Stimulated activated CD4-positive, alpha-beta T cell treated with anti-CD3 and anti-CD28 coated beads, Interleukin-4, amount 100 ng/mL, for 24 hours (primary cell): ENCODE results near the gene LCTL.
"Not testable (repeated sequence)": the region's sequence is repeated elsewhere in the genome, so short reads cannot be mapped to it uniquely, and the experiment has no call there.

Source experiments
- DNase-seq: peaks from one replicate; pipeline ENCODE4 v3.0.0-alpha.2; 2020

LCTL gene

GRCh38 chr15:66591322-66591862 is 25.6 kb upstream of the LCTL start:
- DNase-seq, result no peak

- no peak for DNase-seq
These were observed 24.6 kb upstream of the LCTL start for GRCh38 chr15:66590435-66590834.

DNA sequence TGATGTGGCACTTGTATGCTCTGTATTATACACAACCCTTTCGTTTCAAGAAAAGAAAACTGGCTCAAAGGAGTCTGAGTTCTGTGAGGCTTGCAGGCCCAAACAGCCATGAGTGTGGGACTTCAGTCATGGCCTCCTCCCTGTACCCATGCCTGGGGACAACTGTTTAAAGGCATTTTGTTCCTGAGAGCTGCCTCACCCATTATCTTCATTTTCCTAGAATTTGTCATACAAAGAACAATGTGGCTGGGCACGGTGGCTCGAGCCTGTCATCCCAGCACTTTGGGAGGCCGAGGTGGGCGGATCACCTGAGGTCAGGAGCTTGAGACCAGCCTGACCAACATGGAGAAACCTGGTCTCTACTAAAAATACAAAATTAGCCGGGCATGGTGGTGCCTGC is 23.6 kb upstream of the LCTL start:
- DNase-seq, result not testable (repeated sequence)

DNA sequence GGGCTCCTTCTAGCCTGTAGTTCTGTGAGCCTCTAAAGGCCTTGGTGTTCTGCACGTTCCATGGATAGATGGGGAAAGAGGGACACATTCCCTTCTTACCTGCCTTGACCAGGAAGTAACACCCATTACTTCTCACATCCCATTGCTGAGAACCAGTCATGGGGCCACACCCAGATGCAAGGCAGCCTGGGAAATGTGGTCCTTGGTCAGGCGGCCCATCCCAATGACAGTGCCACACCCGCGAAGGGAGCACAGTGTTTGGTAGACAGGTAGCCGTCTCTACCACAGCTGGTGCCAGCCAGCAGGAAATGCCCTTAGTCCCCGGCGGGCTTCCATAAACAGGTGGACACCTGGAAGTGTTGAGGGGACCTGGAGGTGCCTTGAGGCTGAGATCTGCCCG is 23.2 kb upstream of the LCTL start:
- DNase-seq, result no peak

DNA sequence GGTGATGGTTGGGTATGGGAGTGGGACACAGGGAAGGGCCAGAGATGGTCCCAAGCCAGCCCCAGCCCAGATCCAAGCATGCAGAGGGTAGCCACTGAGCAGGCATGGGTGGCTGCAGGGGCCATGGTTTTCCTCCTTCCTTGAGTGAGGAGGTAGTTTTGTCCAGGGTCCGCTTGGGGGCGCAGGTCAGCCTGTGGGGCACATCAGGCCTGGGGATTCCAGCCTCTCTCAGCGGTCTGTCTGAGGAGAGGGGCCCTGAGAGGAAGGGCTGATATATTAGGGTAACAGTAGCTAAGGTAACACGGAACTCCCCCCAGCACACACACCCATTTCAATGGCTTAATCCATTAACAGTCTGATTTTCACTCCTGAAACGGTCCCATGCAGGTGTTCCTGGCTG is 22.7 kb upstream of the LCTL start:
- no peak for DNase-seq

GRCh38 chr15:66587749-66588148 is 22.0 kb upstream of the LCTL start:
- DNase-seq, result no peak

DNA sequence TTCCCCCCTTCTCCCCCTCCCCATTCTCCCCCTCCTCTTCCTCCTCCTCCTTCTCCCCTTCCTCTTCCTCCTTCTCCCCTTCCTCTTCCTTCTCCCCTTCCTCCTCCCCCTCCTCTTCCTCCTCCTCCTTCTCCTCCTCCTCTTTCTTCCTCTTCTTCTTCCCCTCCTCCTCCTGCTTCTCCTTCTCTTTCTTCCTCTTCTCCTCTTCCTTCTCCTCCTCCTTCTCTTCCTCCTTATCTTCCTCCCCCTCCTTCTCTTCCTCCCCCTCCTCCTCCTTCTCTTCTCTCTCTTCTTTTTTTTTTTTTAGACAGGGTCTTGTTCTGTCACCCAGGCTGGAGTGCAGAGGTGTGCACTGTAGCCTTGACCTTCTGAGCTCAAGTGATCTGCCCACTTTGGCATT is 21.2 kb upstream of the LCTL start:
- no peak for DNase-seq

DNA sequence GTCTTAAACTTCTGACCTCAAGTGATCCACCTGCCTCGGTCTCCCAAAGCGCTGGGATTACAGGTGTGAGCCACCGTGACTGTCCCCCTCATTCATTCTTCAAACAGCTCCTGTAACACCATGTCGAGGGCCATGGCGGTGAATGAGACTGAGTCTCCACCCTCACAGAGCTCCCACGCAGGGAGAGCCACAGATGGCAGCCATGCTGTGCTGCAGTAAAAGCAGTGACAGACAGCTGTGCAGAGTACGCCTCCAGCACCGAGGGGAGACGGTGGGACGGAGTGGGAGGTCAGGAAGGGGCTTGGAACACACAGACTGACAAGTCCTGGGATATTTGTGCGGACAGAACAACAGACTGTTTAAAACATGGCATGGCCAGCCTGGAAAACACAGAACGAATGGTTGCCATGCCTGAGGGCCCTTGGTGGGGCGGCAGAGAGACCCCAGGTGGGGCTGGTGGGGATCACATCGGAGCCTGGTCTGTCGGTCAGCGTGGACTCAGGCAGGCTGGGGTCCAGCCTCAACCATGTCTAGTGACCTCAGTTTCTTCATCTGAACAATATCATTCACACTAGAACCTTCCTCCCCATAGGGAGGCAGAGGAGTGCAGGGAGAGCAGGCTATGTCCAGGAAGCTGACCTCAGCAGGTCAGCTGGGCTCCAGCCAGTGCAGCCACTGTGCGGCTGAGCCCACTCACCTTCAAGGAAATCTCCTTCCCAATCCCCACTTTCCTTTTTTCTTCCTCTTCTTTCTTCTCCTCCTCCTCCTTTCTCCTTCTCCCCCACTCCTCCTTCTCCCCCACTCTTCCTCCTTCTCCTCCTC is 20.6 kb upstream of the LCTL start:
- DNase-seq, result no peak

DNA sequence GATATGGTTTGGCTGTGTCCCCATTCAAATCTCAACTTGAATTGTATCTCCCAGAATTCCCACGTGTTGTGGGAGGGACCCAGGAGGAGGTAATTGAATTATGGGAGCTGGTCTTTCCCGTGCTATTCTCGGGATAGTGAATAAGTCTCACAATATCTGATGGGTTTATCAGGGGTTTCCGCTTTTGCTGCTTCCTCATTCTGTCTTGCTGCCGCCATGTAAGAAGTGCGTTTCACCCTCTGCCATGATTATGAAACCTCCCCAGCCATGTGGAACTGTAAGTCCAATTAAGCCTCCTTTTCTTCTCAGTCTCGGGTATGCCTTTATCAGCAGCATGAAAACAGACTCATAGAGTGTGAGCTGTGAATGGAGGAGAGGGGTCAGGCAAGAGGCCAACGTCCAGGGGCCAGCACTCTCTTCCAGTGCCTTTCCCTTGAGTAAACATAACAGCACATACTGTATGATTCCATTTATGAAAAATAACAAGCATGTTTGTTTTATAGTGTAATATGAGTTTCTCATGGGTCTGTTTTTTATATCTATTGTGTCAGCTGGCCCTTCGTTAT is 16.3 kb upstream of the LCTL start:
- DNase-seq, result no peak

DNA sequence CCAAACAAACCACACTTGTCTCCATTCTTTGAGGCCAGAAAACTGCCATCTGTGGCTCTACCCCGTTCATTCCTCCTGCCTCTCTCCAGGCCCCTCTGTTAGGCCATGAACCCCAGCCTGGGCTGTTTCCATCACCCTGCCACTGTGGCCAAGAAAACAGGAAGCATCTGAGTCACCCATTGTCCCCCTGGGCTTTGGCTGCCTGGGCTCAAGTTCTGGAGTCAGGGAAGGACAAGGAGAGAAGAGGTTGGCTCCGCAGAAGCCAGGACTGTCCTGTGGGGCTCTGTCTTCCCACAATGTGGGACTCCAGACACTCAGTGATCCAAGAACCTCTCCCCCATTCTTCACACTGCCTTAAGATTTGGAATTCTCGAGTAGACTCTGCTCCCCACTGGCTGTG is 14.8 kb upstream of the LCTL start:
- DNase-seq, result no peak

GRCh38 chr15:66578286-66578875 is 12.6 kb upstream of the LCTL start:
- no peak for DNase-seq

DNA sequence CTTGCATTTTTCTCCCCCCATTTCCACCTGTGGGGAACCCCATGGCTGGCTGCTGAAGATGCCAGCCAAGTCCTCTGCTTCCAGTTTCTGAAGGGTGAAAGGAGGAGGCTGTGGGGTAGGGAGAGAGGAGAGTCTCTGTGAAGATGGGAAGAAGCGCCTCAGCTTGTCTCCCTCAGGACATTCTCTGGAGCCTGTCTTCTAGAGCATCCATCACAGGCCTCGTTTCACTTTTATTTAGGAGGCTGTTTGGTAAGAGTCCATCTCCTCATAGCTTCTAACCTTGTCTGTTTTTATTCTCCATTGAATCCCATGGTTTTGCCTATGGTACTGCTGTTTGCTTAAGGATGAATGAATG is 8.8 kb upstream of the LCTL start:
- DNase-seq, result no peak

DNA sequence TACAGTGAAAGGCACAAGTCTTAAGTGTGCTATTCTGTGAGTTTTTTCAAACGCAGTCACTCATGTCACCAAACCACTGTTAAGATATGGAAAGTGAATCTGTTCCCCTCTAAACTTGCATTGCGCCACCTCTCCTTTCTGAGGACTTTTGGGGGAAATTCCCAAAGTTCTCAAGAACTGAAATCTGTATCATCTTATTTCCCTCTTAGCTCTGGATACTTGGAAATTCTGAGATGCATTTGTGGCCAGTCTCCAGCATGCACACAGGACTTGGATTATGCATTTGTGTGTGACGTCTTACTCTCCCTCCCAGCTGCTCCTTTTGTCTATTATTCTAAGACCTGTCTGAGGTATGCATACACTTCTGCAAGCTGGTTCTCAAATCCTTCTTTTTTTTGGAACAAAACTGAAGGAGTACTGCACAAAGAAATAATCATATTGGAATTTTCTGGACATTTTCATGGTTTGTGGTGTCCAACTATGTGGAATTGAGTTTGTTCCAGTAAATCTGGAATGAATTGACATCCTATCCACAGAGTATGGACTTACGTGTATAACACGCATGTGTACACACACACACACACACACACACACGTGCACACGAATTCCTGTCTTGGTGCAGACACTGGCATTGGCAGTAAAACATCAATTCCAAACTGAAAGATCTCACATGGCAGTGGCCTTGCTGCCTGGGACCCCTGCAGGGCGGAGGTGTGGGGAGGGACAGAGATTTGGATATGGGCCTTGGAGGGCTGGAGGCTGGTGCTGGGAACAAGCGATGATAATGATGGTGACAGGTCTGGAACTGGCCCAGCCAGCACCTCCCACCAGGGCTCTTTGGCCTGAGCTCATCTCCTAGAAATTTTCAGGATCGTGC is 8.2 kb upstream of the LCTL start:
- DNase-seq, result no peak

GRCh38 chr15:66573348-66573718 is 7.5 kb upstream of the LCTL start:
- DNase-seq, result no peak

DNA sequence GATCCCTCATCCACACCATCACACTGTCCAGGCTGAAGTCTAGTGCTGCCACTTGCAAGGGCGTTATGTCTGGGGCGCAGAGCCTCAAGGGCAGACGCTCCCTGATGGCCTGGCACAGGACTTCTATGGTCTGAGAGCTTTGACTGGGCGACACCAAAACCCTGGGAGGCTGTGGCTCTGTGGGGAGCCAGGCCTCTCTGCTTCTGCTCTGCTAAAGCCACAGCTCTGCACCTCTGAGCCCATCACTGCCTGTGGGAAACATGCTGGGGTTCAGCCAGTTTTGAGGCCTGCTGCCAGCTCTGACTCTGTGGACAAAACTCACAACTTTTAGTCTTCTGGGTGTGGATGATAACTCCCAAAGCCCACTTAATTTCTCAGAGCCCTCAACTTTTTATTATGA is 6.3 kb upstream of the LCTL start:
- no peak for DNase-seq

- DNase-seq, result no peak
These were observed 5.2 kb upstream of the LCTL start for GRCh38 chr15:66570842-66571478.

DNA sequence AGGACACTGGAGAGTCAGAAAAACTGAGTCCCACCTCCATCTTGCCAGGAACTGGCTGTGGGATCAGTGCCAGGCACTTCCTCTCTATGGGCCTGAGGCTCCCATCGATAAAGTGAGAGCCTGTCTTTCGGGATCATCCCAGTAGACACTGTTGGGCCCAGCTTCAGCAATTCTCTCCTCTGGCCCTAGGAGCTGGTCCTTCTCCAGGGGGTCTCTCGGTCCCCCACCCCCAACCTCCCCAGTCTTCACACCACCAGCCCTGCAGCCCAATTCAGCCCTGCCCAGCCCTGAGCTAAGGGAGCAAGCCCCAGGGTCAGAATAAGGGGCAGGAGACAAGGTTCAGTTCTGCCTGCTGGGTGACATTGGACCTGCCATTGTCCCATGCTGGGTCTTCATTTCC is 4.5 kb upstream of the LCTL start:
- DNase-seq, result no peak

GRCh38 chr15:66569461-66570137 is 3.8 kb upstream of the LCTL start:
- DNase-seq, result no peak

- DNase-seq, result no peak
These were observed 2.1 kb upstream of the LCTL start for GRCh38 chr15:66567897-66568296.

GRCh38 chr15:66566963-66567531 is 1.2 kb upstream of the LCTL start:
- peak; percentile 68 for DNase-seq

DNA sequence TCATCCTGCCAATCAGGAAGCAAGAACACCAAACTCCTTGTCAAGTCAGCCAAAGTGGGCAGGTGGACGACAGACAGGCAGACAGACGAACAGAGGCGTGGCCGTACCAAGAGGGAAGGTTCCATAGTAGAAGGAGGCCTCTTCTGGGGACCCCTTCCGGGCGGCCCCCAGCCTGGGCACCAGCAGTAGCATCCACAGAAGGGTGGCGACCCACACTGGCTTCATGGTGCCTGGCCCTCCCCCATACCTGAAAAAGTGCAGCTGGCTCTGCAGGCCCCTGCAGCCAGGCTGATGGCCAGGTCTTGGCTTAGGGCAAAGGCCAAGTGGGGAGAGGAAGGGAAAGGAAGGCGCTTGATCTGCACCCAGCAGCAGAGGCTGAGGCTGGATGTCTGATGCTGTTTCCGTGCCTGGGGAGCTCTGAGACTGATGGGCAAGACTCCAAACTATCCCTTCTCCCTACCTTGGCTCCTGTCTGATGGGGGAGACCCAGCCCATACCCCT is 607 bp downstream of the LCTL start:
- no peak for DNase-seq
